Activated T-helper 17 cell treated with anti-CD3 and anti-CD28 coated beads, Interleukin-2, amount 50 U/mL, for 72 hours (primary cell): Measurements from ENCODE around the gene MIOX. TPM values are rescaled to one million over a fixed set of nuclear protein-coding genes. Genes with fewer than 3 reads are reported as not detected.
A peak's percentile ranks its signal among the peaks of the same experiment; 100 is the strongest.

Experiments
- ATAC-seq: fragments of 150-1000 bp; cut with Tn5 transposase; replicated peaks from 2 replicates; pipeline ENCODE4 v1.10.0; 2021; ENCODE audit warnings: mild to moderate bottlenecking, moderate library complexity
- H3K27ac Mint-ChIP-seq: one replicate; pipeline ENCODE4 v1.8.0; 2022; ENCODE audit warnings: mixed read lengths
- H3K27me3 Mint-ChIP-seq: one replicate; pipeline ENCODE4 v1.8.0; 2022; ENCODE audit warnings: mixed read lengths
- H3K36me3 Mint-ChIP-seq: one replicate; pipeline ENCODE4 v1.8.0; 2022; ENCODE audit warnings: low read depth, mild to moderate bottlenecking, mixed read lengths
- H3K4me1 Mint-ChIP-seq: one replicate; pipeline ENCODE4 v1.8.0; 2022; ENCODE audit warnings: mixed read lengths
- H3K4me3 Mint-ChIP-seq: one replicate; pipeline ENCODE4 v1.8.0; 2022; ENCODE audit warnings: mild to moderate bottlenecking, mixed read lengths
- H3K9me3 Mint-ChIP-seq: one replicate; pipeline ENCODE4 v1.8.0; 2022; ENCODE audit warnings: mixed read lengths
- total RNA-seq, 2 donors: library from RNA; stranded (reverse); gene quantifications; one replicate each; pipeline ENCODE4 v1.2.3, GENCODE V29; 2022

MIOX gene
- total RNA-seq, 2 donors from 2014 or later: 0.24 to 0.53 TPM

DNA sequence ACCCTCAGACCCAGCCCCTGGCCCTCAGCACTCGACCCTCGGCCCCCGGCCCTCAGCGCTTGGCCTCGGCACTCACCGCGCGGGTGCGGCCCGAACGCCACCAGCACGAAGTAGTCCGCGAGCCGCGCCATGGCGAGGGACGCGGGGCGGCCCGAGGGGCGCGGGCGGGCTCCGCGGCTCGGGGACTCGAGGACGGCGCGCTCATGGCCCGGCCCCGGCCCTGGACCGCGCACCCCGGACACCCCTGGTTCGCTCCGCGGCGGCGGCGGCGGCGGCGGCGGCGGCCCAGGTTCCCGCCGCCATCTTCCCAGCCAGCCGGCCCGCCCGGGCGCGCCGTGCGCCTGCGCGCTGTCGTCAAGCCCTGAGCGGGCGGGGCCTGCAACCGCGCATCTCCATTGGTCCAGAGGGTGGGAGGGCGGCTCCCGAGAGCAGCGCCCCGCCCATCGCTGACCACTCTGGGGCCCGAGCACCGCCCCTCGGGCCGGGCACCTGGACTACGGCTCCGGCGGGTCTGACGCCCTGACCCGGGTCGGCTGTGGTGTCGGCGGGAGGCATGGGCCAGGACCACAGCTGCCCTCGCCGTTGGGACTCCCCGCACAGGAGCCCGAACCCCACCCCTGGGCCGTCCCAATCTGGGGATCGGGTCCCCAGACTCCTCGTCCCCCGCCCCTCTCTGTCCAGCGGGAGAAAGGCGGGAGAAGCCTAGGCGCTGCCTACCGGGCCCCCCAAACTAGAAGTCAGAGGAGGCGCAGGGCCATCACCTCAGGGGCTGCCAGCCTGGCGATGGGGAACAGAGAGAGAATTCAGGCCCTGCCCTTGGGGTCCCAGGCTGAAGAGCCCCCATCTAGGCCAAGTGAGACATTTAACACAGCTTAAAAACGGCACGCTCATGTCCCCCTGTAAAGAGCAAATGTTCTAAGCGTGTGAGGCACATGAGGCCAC, 11.7 kb upstream of the MIOX start, which contains the start of gene SBF1:
SBF1 (minus strand) TSS at position 326 of the 942 bp plus-strand sequence; CDS start at position 131, 195 bp downstream.
- Mint-ChIP-seq H3K27ac (peak within 1 kb of the TSS; percentile 68), H3K4me3 (peak within 1 kb of the TSS; percentile 86), H3K4me1 (peaks cover 21% of the 10 kb centered on the region), H3K9me3 (no peaks in the 10 kb centered on the region), H3K36me3 (peaks cover 6% of the 10 kb centered on the region), H3K27me3 (no peaks in the 10 kb centered on the region)
- ATAC-seq: peak; percentile 89

- Mint-ChIP-seq H3K27ac (peak overlapping the region; percentile 56), H3K9me3 (no peaks in the 10 kb centered on the region), H3K36me3 (peaks cover 6% of the 10 kb centered on the region), H3K27me3 (no peaks in the 10 kb centered on the region), H3K4me3 (peak overlapping the region; percentile 68), H3K4me1 (peaks cover 17% of the 10 kb centered on the region)
- no peak for ATAC-seq
Observed at GRCh38 chr22:50475652-50476002, 11.0 kb upstream of the MIOX start.

- ATAC-seq: no peak
- no peaks in the 10 kb centered on the region for H3K27me3 Mint-ChIP-seq
- peaks cover 14% of the 10 kb centered on the region for H3K4me1 Mint-ChIP-seq
- H3K36me3 Mint-ChIP-seq: peaks cover 6% of the 10 kb centered on the region
- peak overlapping the region; percentile 68 for H3K4me3 Mint-ChIP-seq
- no peaks in the 10 kb centered on the region for H3K9me3 Mint-ChIP-seq
- H3K27ac Mint-ChIP-seq: peak overlapping the region; percentile 29
Observed at GRCh38 chr22:50476868-50477267, 9.8 kb upstream of the MIOX start.

GRCh38 chr22:50477923-50478322, 8.7 kb upstream of the MIOX start:
- no peaks in the 10 kb centered on the region for H3K9me3 Mint-ChIP-seq
- H3K4me1 Mint-ChIP-seq: peaks cover 7% of the 10 kb centered on the region
- no peak overlapping the region for H3K27ac Mint-ChIP-seq
- no peak for ATAC-seq
- H3K36me3 Mint-ChIP-seq: peaks cover 6% of the 10 kb centered on the region
- no peaks in the 10 kb centered on the region for H3K27me3 Mint-ChIP-seq
- H3K4me3 Mint-ChIP-seq: no peak overlapping the region

- ATAC-seq: no peak
- peak overlapping the region; percentile 71 for H3K4me3 Mint-ChIP-seq
- no peaks in the 10 kb centered on the region for H3K27me3 Mint-ChIP-seq
- H3K27ac Mint-ChIP-seq: no peak overlapping the region
- H3K4me1 Mint-ChIP-seq: no peaks in the 10 kb centered on the region
- no peaks in the 10 kb centered on the region for H3K36me3 Mint-ChIP-seq
- H3K9me3 Mint-ChIP-seq: no peaks in the 10 kb centered on the region
Observed at GRCh38 chr22:50479721-50480120, 6.9 kb upstream of the MIOX start.

DNA sequence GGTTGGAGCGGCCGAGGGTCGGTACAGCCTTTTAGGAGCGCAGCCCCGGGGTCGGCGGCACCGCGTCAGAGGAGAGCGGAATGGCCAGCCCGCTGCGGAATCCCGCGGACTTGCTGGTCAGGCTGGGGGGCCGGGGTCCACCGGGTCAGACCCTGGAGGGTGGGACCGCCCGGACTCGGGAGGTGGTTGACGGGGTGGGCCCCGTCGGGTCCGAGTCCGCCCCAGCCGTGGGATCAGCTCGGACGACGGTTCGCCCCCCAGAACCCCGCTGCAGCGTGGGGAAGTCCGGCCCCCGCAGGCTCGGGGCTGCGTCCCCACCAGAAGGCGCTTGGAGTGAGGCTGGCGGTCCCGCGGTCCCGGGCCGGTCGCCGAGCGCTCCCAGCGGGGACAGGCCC, 5.6 kb upstream of the MIOX start:
- H3K9me3 Mint-ChIP-seq: no peaks in the 10 kb centered on the region
- no peak for ATAC-seq
- H3K4me3 Mint-ChIP-seq: peak overlapping the region; percentile 71
- H3K36me3 Mint-ChIP-seq: no peaks in the 10 kb centered on the region
- no peaks in the 10 kb centered on the region for H3K27me3 Mint-ChIP-seq
- H3K4me1 Mint-ChIP-seq: no peaks in the 10 kb centered on the region
- H3K27ac Mint-ChIP-seq: no peak overlapping the region

GRCh38 chr22:50481440-50482106, 5.1 kb upstream of the MIOX start, which contains the start of gene ADM2:
Gene ADM2 (plus strand): TSS chr22:50481543. CDS start chr22:50481848, 305 bp downstream.
- Mint-ChIP-seq H3K36me3 (no peaks in the 10 kb centered on the region), H3K4me1 (no peaks in the 10 kb centered on the region), H3K4me3 (peak within 1 kb of the TSS; percentile 71), H3K9me3 (no peaks in the 10 kb centered on the region), H3K27me3 (no peaks in the 10 kb centered on the region), H3K27ac (no peak within 1 kb of the TSS)
- ATAC-seq: peak; percentile 94

DNA sequence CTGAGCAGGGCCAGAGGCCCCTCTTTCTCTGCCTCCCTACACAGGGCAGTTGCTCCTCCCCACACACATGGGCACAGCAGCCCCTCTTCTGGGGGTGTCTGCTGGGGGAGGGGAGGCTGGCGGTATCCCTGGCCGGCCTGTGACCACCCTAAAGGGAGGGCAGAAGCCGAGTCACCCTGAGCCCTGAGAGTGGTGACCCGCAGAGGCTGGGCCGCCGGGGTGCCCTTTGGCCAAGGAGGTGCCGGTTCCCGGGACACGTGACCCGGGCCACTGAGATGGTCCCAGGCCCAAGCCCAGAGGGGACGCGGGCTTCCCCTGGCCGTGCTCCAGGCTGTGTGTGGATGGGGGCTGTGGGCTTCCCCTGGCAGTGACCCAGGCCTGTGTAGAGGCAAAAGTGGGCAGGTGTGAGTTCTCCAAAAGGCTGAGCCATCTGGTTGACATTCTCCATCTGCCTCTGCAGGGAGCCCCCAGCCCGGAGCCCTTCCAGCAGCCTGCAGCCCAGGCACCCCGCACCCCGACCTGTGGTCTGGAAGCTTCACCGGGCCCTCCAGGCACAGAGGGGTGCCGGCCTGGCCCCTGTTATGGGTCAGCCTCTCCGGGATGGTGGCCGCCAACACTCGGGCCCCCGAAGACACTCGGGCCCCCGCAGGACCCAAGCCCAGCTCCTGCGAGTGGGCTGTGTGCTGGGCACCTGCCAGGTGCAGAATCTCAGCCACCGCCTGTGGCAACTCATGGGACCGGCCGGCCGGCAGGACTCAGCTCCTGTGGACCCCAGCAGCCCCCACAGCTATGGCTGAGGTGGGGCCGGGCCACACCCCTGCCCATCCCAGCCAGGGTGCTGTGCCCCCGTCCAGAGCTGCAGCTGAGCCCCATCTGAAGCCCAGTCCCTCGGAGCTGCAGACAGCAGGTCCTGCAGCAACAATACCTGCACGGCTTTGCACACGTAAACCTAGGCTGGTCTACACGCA, 4.3 kb upstream of the MIOX start:
- H3K27ac Mint-ChIP-seq: no peak overlapping the region
- no peaks in the 10 kb centered on the region for H3K27me3 Mint-ChIP-seq
- no peaks in the 10 kb centered on the region for H3K4me1 Mint-ChIP-seq
- H3K4me3 Mint-ChIP-seq: peak overlapping the region; percentile 66
- H3K36me3 Mint-ChIP-seq: no peaks in the 10 kb centered on the region
- ATAC-seq: no peak
- no peaks in the 10 kb centered on the region for H3K9me3 Mint-ChIP-seq

DNA sequence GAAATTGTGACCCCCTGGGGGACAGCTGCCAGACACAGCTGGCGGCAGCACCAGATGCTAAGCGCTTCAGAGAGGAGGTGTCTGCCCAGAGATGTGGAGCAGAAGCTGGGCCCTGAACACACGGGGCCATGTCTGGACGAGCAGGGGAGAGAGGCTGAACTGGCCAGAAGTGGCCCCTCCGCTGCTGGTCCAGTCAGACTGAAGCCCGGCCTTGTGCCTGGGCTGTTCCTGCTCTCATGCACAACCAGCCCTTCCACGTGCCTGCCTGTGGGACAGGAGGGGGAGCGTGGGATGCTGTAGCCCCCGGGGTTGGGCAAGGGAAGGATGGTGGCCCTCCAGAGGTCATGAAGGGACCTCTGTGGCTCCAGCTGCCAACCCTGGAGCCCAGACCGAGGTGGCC, 3.6 kb upstream of the MIOX start:
- Mint-ChIP-seq H3K4me1 (no peaks in the 10 kb centered on the region), H3K9me3 (no peaks in the 10 kb centered on the region), H3K4me3 (no peak overlapping the region), H3K27me3 (no peaks in the 10 kb centered on the region), H3K27ac (no peak overlapping the region), H3K36me3 (no peaks in the 10 kb centered on the region)
- ATAC-seq: no peak

GRCh38 chr22:50483556-50483955, 3.1 kb upstream of the MIOX start:
- Mint-ChIP-seq H3K36me3 (no peaks in the 10 kb centered on the region), H3K4me1 (no peaks in the 10 kb centered on the region), H3K27ac (no peak overlapping the region), H3K27me3 (no peaks in the 10 kb centered on the region), H3K9me3 (no peaks in the 10 kb centered on the region), H3K4me3 (no peak overlapping the region)
- no peak for ATAC-seq

GRCh38 chr22:50483977-50484853, 2.4 kb upstream of the MIOX start:
- H3K4me3 Mint-ChIP-seq: no peak overlapping the region
- no peak for ATAC-seq
- no peaks in the 10 kb centered on the region for H3K9me3 Mint-ChIP-seq
- H3K27ac Mint-ChIP-seq: no peak overlapping the region
- no peaks in the 10 kb centered on the region for H3K4me1 Mint-ChIP-seq
- no peaks in the 10 kb centered on the region for H3K36me3 Mint-ChIP-seq
- H3K27me3 Mint-ChIP-seq: no peaks in the 10 kb centered on the region

GRCh38 chr22:50485221-50486131, 1.2 kb upstream of the MIOX start:
- Mint-ChIP-seq H3K27ac (no peak overlapping the region), H3K4me3 (no peak overlapping the region), H3K36me3 (no peaks in the 10 kb centered on the region), H3K4me1 (no peaks in the 10 kb centered on the region), H3K27me3 (no peaks in the 10 kb centered on the region), H3K9me3 (no peaks in the 10 kb centered on the region)
- ATAC-seq: no peak
